Activated gamma-delta T cell treated with Interleukin-2 at 50 U/mL for 16 hours (primary cell): ENCODE results near the gene STPG2.
"Not testable (repeated sequence)": the region's sequence is repeated elsewhere in the genome, so short reads cannot be mapped to it uniquely, and the experiment has no call there.

Source experiments
- DNase-seq: peaks from one replicate; pipeline ENCODE4 v3.0.0-alpha.2; 2020

STPG2 gene

DNA sequence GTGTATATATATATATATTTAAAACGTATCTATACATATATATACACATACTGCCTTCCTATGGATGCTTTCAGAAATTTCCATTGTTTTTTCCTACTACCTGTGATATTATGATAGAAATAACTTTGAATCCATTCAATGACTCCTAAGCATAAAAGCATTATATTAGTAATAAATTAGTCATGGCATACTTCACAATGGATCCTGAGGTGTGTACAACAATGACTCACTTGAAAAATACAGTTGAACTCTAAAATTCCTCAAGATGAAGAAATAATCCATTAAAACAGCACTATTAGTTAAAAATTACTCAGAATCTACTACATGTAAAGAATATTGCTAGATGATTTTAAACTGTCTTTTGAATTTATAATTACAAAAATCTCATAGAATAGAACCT is 201.1 kb downstream of the STPG2 start:
- no peak for DNase-seq

DNA sequence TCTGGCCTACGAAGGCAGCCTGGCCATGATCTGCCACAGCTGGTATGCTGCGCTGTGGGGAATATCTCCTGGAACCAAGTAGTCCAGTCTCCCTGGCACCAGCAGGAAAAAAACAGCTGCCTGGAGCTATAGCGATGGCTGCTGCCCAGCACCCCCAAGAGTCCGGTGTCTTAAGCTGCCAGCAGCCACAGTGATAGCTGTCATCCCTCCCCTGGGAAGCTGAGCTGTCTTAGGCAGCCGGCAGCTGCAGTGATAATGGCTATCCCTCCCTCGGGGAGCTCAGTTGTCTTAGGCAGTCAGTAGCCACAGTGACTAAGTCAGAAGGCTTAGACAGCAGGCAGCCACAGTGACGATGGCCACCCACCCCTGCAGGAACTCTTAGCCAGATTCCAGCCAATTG is 205.1 kb downstream of the STPG2 start:
- no peak for DNase-seq

DNA sequence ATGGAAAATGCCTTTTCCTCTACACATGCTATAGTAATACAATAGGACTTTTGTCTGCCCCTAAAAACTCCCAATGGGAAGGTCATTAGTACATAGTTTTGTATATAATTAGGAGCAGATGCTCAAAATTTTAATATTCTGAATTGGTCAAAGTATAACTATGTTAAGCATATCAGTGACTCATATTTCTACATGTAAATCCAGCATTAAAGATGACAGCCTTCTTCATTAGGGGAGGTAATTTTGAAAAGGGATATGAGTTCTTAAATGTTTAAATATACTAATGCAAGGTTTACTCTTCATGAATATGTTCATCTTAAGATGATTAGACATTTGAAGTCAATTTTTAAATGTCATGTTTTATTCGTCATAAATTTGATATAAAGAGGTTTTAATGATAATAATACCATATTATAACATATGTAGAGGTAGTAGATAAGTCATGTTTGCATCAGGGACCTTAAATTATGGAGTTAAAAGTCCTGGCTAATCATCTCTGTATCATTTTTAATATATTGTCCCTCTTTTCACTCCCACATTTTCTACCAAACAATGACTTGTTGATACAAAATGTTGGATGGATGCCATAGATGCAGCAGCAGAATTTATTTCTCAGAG is 218.8 kb downstream of the STPG2 start:
- DNase-seq = no peak

DNA sequence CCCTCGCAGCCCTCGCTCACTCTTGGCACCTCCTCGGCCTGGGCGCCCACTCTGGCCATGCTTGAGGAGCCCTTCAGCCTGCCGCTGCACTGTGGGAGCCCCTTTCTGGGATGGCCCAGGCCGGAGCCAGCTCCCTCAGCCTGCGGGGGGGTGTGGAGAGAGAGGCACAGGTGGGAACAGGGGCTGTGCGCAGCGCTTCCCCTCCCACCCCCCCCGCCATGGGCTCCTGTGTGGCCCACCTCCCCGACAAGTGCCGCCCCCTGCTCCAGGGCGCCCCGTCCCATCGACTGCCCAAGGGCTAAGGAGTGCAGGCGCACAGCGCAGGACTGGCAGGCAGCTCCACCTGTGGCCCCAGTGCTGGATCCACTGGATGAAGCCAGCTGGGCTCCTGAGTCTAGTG is 220.2 kb downstream of the STPG2 start:
- no peak for DNase-seq

DNA sequence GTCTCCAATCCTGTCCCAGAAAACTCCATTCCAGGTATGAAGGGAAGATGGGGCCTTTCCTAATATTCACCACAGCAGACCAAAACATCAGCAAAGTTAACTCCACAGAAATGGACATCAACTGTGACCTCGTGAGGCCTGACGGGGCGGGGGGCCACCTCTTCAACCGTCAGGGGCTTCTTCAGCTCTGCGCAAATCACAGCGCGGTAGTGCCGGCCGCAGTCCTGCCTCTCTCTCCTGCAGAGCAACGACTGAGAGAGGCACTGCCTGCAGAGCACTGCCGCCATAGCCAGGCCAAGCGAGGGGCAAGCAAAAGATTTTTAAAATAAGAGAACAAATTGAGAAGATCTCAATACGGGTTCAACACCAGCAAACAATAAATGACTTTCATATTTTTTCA is 226.2 kb downstream of the STPG2 start:
- DNase-seq = no peak

- DNase-seq = no peak
These were observed 231.1 kb downstream of the STPG2 start for GRCh38 chr4:97912156-97912555.

DNA sequence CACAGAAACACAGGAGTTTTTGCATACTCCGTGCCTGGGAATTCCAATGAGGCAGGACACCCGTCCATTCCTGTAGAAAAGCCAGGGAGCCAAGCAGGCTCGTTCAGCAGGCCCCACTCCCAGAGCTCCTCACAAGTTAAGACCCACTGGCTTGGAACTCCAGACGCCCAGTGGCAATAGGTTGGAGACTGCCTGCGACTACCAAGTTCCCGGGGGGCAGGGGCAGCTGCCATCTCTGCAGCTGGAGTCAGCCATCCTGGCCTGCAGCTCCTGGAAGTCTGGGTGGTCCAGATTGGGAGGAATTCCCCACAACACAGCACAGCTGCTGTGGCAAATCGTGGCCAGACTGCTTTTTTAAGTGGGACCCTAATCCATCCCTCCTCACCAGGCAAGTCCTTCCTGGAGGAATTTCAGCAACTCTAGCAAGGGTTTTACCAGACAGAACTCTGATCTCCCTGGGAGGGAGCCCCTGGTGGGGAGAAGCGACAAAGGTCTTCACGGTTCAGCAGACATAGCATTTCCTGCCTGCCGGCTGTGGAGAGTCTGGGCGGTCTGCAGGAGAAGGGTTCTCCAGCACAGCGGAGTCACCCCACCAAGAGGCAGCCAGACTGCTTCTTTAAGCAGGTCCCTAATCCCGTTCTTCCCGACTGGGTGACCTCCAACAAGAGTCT is 231.9 kb downstream of the STPG2 start:
- no peak for DNase-seq

DNA sequence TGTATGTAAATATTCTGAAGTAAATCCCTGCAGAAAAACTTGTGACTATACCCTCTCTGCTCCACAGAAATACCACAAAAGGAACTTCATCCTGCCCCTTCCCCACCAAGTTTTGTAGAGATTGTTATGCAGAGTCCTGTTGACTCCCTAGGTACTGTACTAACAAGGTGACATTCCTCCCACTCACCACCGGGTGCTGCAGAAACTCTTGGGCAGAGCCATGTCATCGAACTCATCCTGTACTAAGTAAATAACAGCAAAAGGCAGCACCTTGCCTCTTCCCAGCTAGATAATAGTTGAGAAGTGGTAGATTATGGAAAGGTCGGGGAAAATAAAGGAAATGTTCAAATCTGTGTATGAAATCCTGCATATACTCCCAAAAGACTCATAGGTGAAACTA is 233.3 kb downstream of the STPG2 start:
- no peak for DNase-seq

- not testable (repeated sequence) for DNase-seq
These were observed 239.7 kb downstream of the STPG2 start for GRCh38 chr4:97903436-97904189.

DNA sequence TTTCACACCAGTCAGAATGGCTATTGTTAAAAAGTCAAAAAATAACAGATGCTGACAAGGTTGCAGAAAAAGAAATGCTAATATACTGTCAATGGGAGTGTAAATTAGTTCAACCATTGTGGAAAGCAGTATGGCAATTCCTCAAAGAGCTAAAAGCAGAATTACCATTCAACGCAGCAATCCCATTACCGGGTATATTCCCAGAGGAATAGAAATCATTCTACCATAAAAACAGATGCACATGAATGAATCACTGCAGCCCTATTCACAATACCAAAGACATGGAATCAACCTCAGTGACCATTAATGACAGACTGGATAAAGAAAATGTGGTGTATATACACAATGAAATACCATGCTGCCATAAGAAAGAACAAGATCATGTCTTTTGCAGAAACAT is 243.0 kb downstream of the STPG2 start:
- no peak for DNase-seq

- DNase-seq = no peak
These were observed 250.5 kb downstream of the STPG2 start for GRCh38 chr4:97892592-97893266.

DNA sequence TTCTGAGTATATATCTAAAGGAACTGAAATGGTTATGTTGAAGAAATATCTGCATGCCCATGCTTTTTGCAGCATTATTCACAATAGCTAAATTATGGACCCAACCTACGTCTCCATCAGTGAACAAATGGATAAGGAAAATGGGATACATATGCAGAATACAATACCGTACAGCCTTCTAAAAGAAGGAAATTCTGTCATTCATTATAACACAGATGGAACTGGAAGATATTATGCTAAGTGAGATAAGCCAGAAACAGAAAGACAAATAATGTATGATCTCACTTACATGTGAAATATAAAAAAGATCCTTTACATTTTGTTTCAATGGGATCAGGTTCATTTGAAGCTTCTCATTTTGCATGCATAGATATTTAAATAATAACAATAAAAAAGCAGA is 263.3 kb downstream of the STPG2 start:
- DNase-seq = no peak

GRCh38 chr4:97868097-97868496 is 275.2 kb downstream of the STPG2 start:
- no peak for DNase-seq

DNA sequence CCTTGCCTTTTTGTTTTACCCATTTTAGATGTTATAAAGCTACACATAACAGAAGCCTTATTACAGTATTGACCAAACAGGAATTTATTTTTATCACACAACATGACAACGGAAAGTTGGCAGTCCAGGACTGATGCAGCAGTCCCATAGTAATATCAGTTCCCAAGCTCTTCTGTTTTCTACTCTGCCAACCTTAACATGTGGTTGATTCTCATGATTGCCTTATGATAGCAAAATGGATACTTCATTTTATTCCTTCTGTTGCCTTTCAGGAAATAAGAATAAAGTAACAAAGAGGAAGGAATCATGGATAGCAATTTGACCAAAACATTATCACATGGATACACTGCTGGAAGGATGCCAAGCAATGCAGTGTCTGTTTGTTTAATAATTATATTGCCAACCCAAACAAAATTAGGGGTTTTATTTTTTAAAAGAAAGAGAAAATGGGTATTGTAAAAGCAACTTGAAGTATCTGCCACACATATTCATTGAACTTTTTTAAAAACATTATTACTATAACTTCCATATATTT is 275.7 kb downstream of the STPG2 start:
- DNase-seq = no peak

DNA sequence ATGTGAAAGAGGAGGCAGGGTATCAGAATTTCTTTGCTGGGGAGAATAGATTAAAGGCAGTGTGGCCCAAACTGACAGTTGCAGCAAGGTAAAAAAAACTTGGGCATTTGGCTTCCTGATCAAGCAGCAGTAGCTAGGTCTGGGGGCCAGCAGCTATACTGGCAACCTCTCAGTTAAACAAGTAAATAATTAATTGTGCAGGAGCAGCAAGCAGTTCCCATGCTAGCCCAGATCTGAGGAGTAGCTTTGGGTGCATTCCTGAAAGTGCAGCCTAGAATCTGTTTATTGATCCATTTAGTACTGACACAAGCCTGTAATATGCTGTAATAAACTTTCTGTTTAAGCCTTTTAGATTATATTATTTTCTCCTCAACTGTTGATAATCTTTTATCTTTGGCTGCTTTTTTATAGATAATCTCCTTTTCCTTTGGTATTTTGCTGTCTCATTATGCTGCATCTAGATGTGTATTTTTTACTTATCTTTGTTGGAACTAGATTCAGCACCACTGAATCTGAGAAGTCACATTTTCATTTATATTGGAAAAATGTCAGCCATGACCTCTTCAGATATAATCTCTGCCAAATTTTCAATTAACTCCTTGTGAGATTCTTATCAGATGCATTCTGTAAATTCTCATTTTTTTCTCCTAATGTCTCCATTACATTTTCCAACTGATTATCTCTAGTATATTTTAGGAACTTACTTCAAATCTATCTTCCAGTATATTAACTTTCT is 276.3 kb downstream of the STPG2 start:
- DNase-seq = no peak

DNA sequence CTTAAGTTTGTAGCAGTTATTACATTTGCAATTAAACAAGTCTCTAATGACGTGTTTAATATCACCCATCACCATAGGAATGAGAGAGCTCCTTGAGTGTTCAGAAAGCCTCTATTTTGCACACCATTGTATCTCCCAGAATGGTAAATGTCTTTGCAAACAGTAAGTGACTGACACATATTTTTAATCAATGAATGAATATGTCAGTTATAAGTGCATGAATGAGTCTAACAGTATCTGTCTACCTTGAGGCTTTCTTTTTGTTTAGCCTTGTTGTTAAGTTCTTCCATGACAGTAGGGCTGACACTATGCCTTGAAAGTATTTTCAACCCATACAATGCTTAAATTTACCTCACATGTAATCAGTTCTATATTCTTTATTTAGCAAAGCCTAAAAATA is 292.2 kb downstream of the STPG2 start:
- DNase-seq = no peak

- DNase-seq = no peak
These were observed 297.5 kb downstream of the STPG2 start for GRCh38 chr4:97845758-97846157.

DNA sequence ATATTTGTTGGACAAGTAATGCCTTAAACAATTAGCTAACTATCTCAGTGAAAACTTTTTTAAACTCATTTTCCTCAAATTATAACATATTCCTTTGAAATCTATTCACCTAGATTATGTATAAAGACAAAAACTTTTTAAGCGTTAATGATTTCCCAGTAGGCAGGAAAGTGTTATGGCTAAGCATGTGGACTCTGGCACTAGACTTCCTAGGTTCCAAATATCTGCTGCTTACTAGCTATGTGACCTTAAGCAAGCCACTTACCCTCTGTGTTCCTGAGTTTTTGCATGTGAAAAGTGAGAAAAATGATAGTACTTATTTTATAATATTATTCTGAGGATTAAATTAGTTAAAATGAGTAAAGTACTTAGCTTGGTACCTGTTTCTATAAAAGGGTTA is 301.8 kb downstream of the STPG2 start:
- DNase-seq = no peak

GRCh38 chr4:97836662-97837061 is 306.6 kb downstream of the STPG2 start:
- DNase-seq = no peak

- no peak for DNase-seq
These were observed 314.6 kb downstream of the STPG2 start for GRCh38 chr4:97828646-97829045.

DNA sequence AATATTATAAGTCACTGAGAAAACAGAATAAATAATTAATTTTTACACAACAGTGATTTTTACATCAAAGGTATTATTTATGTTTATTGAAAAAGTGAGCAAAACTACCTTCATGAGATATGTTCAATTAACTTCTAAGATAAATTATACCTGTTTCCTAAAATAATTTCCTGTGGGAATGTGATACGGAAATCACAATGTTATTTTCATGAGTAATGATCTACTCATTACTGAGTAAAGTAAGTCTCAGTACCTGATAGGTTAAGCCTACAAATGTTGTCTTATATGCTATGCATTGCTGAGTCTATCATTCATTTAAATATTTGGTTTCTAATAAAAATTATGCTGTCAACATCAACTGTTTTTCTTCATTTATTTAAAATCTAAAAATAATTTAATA is 324.0 kb downstream of the STPG2 start:
- DNase-seq = no peak

- DNase-seq = no peak
These were observed 330.5 kb downstream of the STPG2 start for GRCh38 chr4:97812768-97813167.
